Activated B cell treated with CpG ODN at 0.5 μM for 24 hours (primary cell): ENCODE data around the gene LAMTOR5. TPM values are rescaled to one million over a fixed set of nuclear protein-coding genes. Genes with fewer than 3 reads are reported as not detected.

Source experiments
- ATAC-seq: fragments of 200-7000 bp; cut with Tn5 transposase; one replicate; pipeline ENCODE4 v1.10.0; 2021; ENCODE audit warnings: low read depth, mild to moderate bottlenecking, moderate library complexity
- CTCF ChIA-PET: fragments of 350-600 bp; sonication (Branson Sonifier 250); formaldehyde crosslinking; loops from one replicate; lab custom pipeline; 2021; ENCODE audit warnings: antibody characterized with exemption; lab: Charles Lee
- POLR2A ChIA-PET: fragments of 350-600 bp; sonication (Branson Sonifier 250); formaldehyde crosslinking; loops from one replicate; lab custom pipeline; 2021; ENCODE audit warnings: antibody characterized with exemption; lab: Charles Lee
- DNase-seq: peaks from one replicate; pipeline ENCODE4 v3.0.0; 2022
- H3K27ac Mint-ChIP-seq: one replicate; pipeline ENCODE4 v1.8.0; 2020; ENCODE audit warnings: mixed read lengths
- H3K27me3 Mint-ChIP-seq: one replicate; pipeline ENCODE4 v1.8.0; 2021; ENCODE audit warnings: mixed read lengths
- H3K36me3 Mint-ChIP-seq: one replicate; pipeline ENCODE4 v1.8.0; 2021; ENCODE audit warnings: low read depth, mixed read lengths
- H3K4me1 Mint-ChIP-seq: one replicate; pipeline ENCODE4 v1.8.0; 2021; ENCODE audit warnings: mixed read lengths
- H3K4me3 Mint-ChIP-seq: one replicate; pipeline ENCODE4 v1.8.0; 2020; ENCODE audit warnings: mild to moderate bottlenecking, mixed read lengths
- H3K9me3 Mint-ChIP-seq: one replicate; pipeline ENCODE4 v1.8.0; 2020; ENCODE audit warnings: mixed read lengths
- CTCF ChIP-seq: fragments of 200-600 bp; IDR thresholded peaks from one replicate; pipeline ENCODE4 v1.8.0; 2022; ENCODE audit warnings: antibody characterized with exemption, mild to moderate bottlenecking
- intact Hi-C: fragments of 100-400 bp; cut with micrococcal nuclease; formaldehyde crosslinking; loops from one replicate; pipeline ENCODE4 v1.15.1; 2024
- total RNA-seq: library from RNA; stranded (reverse); gene quantifications from 2 replicates; pipeline ENCODE4 v1.2.3, GENCODE V29; 2022

Gene LAMTOR5
- total RNA-seq, 1 donor from 2014 or later = 160 TPM

GRCh38 chr1:110370827-110371226, 36.7 kb downstream of the LAMTOR5 start:
- peaks cover 45% of the 10 kb centered on the region for H3K36me3 Mint-ChIP-seq
- CTCF ChIA-PET = no interaction called here
- no peak overlapping the region for H3K4me3 Mint-ChIP-seq
- H3K27me3 Mint-ChIP-seq = no peaks in the 10 kb centered on the region
- ATAC-seq (no peak), DNase-seq (no peak)
- no peak for TF ChIP-seq CTCF
- POLR2A ChIA-PET = interaction anchor here (0.7 kb wide), 1 partner anchor 38 kb away, joined by 3 read pairs; no protein-coding TSS in a partner anchor
- peaks cover 7% of the 10 kb centered on the region for H3K4me1 Mint-ChIP-seq
- H3K27ac Mint-ChIP-seq = no peak overlapping the region
- H3K9me3 Mint-ChIP-seq = no peaks in the 10 kb centered on the region
- intact Hi-C loops = loop anchor here (5.0 kb wide), 1 partner anchor 36 kb away; the partner anchor contains the start of gene LAMTOR5

GRCh38 chr1:110364221-110364620, 43.3 kb downstream of the LAMTOR5 start:
- ATAC-seq (no peak), DNase-seq (no peak)
- intact Hi-C loops = no loop called here
- no peak for TF ChIP-seq CTCF
- no peaks in the 10 kb centered on the region for H3K9me3 Mint-ChIP-seq
- no peaks in the 10 kb centered on the region for H3K4me1 Mint-ChIP-seq
- H3K4me3 Mint-ChIP-seq = no peak overlapping the region
- no peak overlapping the region for H3K27ac Mint-ChIP-seq
- peaks cover 43% of the 10 kb centered on the region for H3K36me3 Mint-ChIP-seq
- POLR2A ChIA-PET = interaction anchor here (0.5 to 0.7 kb wide), 3 partner anchors 13 to 1762 kb away, joined by 3 to 15 read pairs (median 5); no protein-coding TSS in a partner anchor
- no peaks in the 10 kb centered on the region for H3K27me3 Mint-ChIP-seq
- CTCF ChIA-PET = no interaction called here

GRCh38 chr1:110361856-110362255, 45.6 kb downstream of the LAMTOR5 start:
- no peaks in the 10 kb centered on the region for H3K27me3 Mint-ChIP-seq
- H3K4me1 Mint-ChIP-seq = peaks cover 5% of the 10 kb centered on the region
- intact Hi-C loops = loop anchor here (2.0 kb wide), 1 partner anchor 15 kb away; no protein-coding TSS in a partner anchor
- H3K27ac Mint-ChIP-seq = no peak overlapping the region
- H3K9me3 Mint-ChIP-seq = no peaks in the 10 kb centered on the region
- no peak for TF ChIP-seq CTCF
- no peak for DNase-seq
- peaks cover 46% of the 10 kb centered on the region for H3K36me3 Mint-ChIP-seq
- no peak for ATAC-seq
- no peak overlapping the region for H3K4me3 Mint-ChIP-seq
- POLR2A ChIA-PET = interaction anchor here (1.3 kb wide), 1 partner anchor 22 kb away, joined by 3 read pairs; the partner anchor contains the start of gene RBM15
- CTCF ChIA-PET = interaction anchor here (1.5 kb wide), 1 partner anchor 154 kb away, joined by 5 read pairs; no protein-coding TSS in a partner anchor

- POLR2A ChIA-PET = interaction anchor here (1.0 to 1.4 kb wide), 2 partner anchors 20 to 25 kb away, joined by 4 read pairs; no protein-coding TSS in a partner anchor
- DNase-seq (no peak), ATAC-seq (no peak)
- Mint-ChIP-seq H3K36me3 (peaks cover 47% of the 10 kb centered on the region), H3K27ac (no peak overlapping the region), H3K4me3 (no peak overlapping the region), H3K4me1 (peaks cover 8% of the 10 kb centered on the region), H3K9me3 (no peaks in the 10 kb centered on the region), H3K27me3 (no peaks in the 10 kb centered on the region)
- TF ChIP-seq CTCF = no peak
- CTCF ChIA-PET = no interaction called here
- intact Hi-C loops = loop anchor here (2.0 kb wide), 1 partner anchor 14 kb away; no protein-coding TSS in a partner anchor
These were observed 47.1 kb downstream of the LAMTOR5 start for GRCh38 chr1:110360431-110360830.

- H3K4me1 Mint-ChIP-seq = peaks cover 19% of the 10 kb centered on the region
- ChIA-PET CTCF (interaction anchor here (1.4 kb wide), 1 partner anchor 11 kb away, joined by 3 read pairs; no protein-coding TSS in a partner anchor), POLR2A (interaction anchor here (1.6 kb wide), 1 partner anchor 16 kb away, joined by 3 read pairs; no protein-coding TSS in a partner anchor)
- no peak for ATAC-seq
- H3K27ac Mint-ChIP-seq = no peak overlapping the region
- H3K36me3 Mint-ChIP-seq = peaks cover 35% of the 10 kb centered on the region
- H3K9me3 Mint-ChIP-seq = no peaks in the 10 kb centered on the region
- no peak for DNase-seq
- intact Hi-C loops = no loop called here
- H3K4me3 Mint-ChIP-seq = no peak overlapping the region
- no peak for TF ChIP-seq CTCF
- H3K27me3 Mint-ChIP-seq = no peaks in the 10 kb centered on the region
These were observed 51.1 kb downstream of the LAMTOR5 start for GRCh38 chr1:110356379-110356778.
